ENCODE measurements around the gene MAP2K1.

DNA sequence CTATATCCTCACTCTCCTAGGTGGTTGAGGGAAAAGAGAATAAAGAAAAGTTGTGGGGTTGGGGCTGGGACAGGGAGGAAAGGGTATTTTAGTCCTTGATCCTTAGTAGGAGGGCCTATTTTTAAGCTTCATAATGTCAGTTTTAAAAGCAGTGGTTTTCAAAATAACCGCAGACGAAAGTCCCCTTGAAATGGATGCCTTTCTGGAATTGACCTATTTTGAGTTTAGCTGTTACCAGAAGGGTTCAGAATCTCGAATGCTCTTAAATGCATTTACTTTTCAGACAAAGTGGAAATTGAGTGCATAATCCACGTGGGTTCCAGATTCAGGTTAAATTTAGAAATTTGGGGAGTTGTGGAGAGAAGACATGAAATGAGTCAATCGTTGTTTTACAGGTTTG lies 16.6 kb downstream of the MAP2K1 start:
- TF ChIP-seq, protein P1, sequence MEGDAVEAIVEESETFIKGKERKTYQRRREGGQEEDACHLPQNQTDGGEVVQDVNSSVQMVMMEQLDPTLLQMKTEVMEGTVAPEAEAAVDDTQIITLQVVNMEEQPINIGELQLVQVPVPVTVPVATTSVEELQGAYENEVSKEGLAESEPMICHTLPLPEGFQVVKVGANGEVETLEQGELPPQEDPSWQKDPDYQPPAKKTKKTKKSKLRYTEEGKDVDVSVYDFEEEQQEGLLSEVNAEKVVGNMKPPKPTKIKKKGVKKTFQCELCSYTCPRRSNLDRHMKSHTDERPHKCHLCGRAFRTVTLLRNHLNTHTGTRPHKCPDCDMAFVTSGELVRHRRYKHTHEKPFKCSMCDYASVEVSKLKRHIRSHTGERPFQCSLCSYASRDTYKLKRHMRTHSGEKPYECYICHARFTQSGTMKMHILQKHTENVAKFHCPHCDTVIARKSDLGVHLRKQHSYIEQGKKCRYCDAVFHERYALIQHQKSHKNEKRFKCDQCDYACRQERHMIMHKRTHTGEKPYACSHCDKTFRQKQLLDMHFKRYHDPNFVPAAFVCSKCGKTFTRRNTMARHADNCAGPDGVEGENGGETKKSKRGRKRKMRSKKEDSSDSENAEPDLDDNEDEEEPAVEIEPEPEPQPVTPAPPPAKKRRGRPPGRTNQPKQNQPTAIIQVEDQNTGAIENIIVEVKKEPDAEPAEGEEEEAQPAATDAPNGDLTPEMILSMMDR (IDR thresholded peaks at IDR 0.05), result no peak
- TF ChIP-seq POLR2A (IDR thresholded peaks at IDR 0.05), result no peak
